ENCODE results near the gene ANGPTL7. TPM values are rescaled to one million over a fixed set of nuclear protein-coding genes. Genes with fewer than 3 reads are reported as not detected.

The ANGPTL7 gene
- total RNA-seq, 2 donors from 2014 or later, result not detected

GRCh38 chr1:11198257-11198656 lies 9.1 kb downstream of the ANGPTL7 start:
- no peak for ATAC-seq
- no peak overlapping the region for H3K4me3 Mint-ChIP-seq
- no peak for DNase-seq (ENCODE audit: low spot score)
- H3K36me3 Mint-ChIP-seq, result peaks cover 28% of the 10 kb centered on the region
- H3K27me3 Mint-ChIP-seq, result no peaks in the 10 kb centered on the region
- no peaks in the 10 kb centered on the region for H3K4me1 Mint-ChIP-seq (ENCODE audit: low read depth in 2 of 2)
- H3K9me3 Mint-ChIP-seq, result no peaks in the 10 kb centered on the region
- H3K27ac Mint-ChIP-seq, result peak overlapping the region in 1 of 2 donors; percentile 10

GRCh38 chr1:11198851-11199594 lies 9.9 kb downstream of the ANGPTL7 start:
- no peak for ATAC-seq
- H3K4me1 Mint-ChIP-seq (ENCODE audit: low read depth in 2 of 2), result no peaks in the 10 kb centered on the region

GRCh38 chr1:11204396-11205190 lies 15.4 kb downstream of the ANGPTL7 start:
- Mint-ChIP-seq H3K27me3 (no peaks in the 10 kb centered on the region), H3K9me3 (no peaks in the 10 kb centered on the region), H3K4me1 (ENCODE audit: low read depth in 2 of 2) (no peaks in the 10 kb centered on the region), H3K27ac (no peak overlapping the region), H3K4me3 (no peak overlapping the region), H3K36me3 (peaks cover 5% of the 10 kb centered on the region)
- ATAC-seq, result no peak
- no peak for DNase-seq (ENCODE audit: low spot score)

More at GRCh38 chr1:11198851-11199594, 9.9 kb downstream of the ANGPTL7 start:
- H3K27me3 Mint-ChIP-seq, result no peaks in the 10 kb centered on the region
- peak overlapping the region in 1 of 2 donors; percentile 10 for H3K27ac Mint-ChIP-seq
- H3K9me3 Mint-ChIP-seq, result no peaks in the 10 kb centered on the region
- peaks cover 32% of the 10 kb centered on the region for H3K36me3 Mint-ChIP-seq
- no peak overlapping the region for H3K4me3 Mint-ChIP-seq
- no peak for DNase-seq (ENCODE audit: low spot score)

GRCh38 chr1:11207898-11208611 lies 18.9 kb downstream of the ANGPTL7 start:
- H3K36me3 Mint-ChIP-seq, result peaks cover 29% of the 10 kb centered on the region
- no peaks in the 10 kb centered on the region for H3K9me3 Mint-ChIP-seq
- DNase-seq (ENCODE audit: low spot score) (no peak), ATAC-seq (no peak)
- H3K27ac Mint-ChIP-seq, result no peak overlapping the region
- no peaks in the 10 kb centered on the region for H3K4me1 Mint-ChIP-seq (ENCODE audit: low read depth in 2 of 2)
- H3K27me3 Mint-ChIP-seq, result no peaks in the 10 kb centered on the region
- no peak overlapping the region for H3K4me3 Mint-ChIP-seq

GRCh38 chr1:11211461-11211860 lies 22.3 kb downstream of the ANGPTL7 start:
- H3K36me3 Mint-ChIP-seq, result peaks cover 39% of the 10 kb centered on the region
- ATAC-seq (no peak), DNase-seq (ENCODE audit: low spot score) (no peak)
- H3K27ac Mint-ChIP-seq, result no peak overlapping the region
- no peaks in the 10 kb centered on the region for H3K9me3 Mint-ChIP-seq
- H3K4me1 Mint-ChIP-seq (ENCODE audit: low read depth in 2 of 2), result no peaks in the 10 kb centered on the region
- H3K27me3 Mint-ChIP-seq, result no peaks in the 10 kb centered on the region
- no peak overlapping the region for H3K4me3 Mint-ChIP-seq

- DNase-seq (ENCODE audit: low spot score) (no peak), ATAC-seq (no peak)
- no peaks in the 10 kb centered on the region for H3K9me3 Mint-ChIP-seq
- H3K4me3 Mint-ChIP-seq, result no peak overlapping the region
- H3K36me3 Mint-ChIP-seq, result peaks cover 39% of the 10 kb centered on the region
- no peaks in the 10 kb centered on the region for H3K4me1 Mint-ChIP-seq (ENCODE audit: low read depth in 2 of 2)
- H3K27ac Mint-ChIP-seq, result no peak overlapping the region
- no peaks in the 10 kb centered on the region for H3K27me3 Mint-ChIP-seq
Observed at GRCh38 chr1:11211925-11212587, 22.9 kb downstream of the ANGPTL7 start.

GRCh38 chr1:11214698-11215380 lies 25.7 kb downstream of the ANGPTL7 start:
- Mint-ChIP-seq H3K4me1 (ENCODE audit: low read depth in 2 of 2) (no peaks in the 10 kb centered on the region), H3K4me3 (no peak overlapping the region), H3K9me3 (no peaks in the 10 kb centered on the region), H3K27ac (no peak overlapping the region), H3K36me3 (peaks cover 39% of the 10 kb centered on the region), H3K27me3 (no peaks in the 10 kb centered on the region)
- DNase-seq (ENCODE audit: low spot score) (no peak), ATAC-seq (no peak)

GRCh38 chr1:11215381-11216005 lies 26.3 kb downstream of the ANGPTL7 start:
- no peak for DNase-seq (ENCODE audit: low spot score)
- Mint-ChIP-seq H3K9me3 (no peaks in the 10 kb centered on the region), H3K36me3 (peaks cover 40% of the 10 kb centered on the region), H3K27me3 (no peaks in the 10 kb centered on the region), H3K4me1 (ENCODE audit: low read depth in 2 of 2) (no peaks in the 10 kb centered on the region), H3K4me3 (no peak overlapping the region), H3K27ac (no peak overlapping the region)
- no peak for ATAC-seq

GRCh38 chr1:11216074-11216473 lies 26.9 kb downstream of the ANGPTL7 start:
- no peak overlapping the region for H3K4me3 Mint-ChIP-seq
- no peaks in the 10 kb centered on the region for H3K9me3 Mint-ChIP-seq
- DNase-seq (ENCODE audit: low spot score) (no peak), ATAC-seq (no peak)
- no peak overlapping the region for H3K27ac Mint-ChIP-seq
- H3K4me1 Mint-ChIP-seq (ENCODE audit: low read depth in 2 of 2), result no peaks in the 10 kb centered on the region
- no peaks in the 10 kb centered on the region for H3K27me3 Mint-ChIP-seq
- peaks cover 36% of the 10 kb centered on the region for H3K36me3 Mint-ChIP-seq

- H3K27ac Mint-ChIP-seq, result peak overlapping the region in 1 of 2 donors; percentile 34
- H3K4me1 Mint-ChIP-seq (ENCODE audit: low read depth in 2 of 2), result peaks cover 4 to 10% of the 10 kb centered on the region in 2 donors
- ATAC-seq (no peak), DNase-seq (ENCODE audit: low spot score) (no peak)
- H3K9me3 Mint-ChIP-seq, result no peaks in the 10 kb centered on the region
- H3K4me3 Mint-ChIP-seq, result no peak overlapping the region
- peaks cover 45% of the 10 kb centered on the region for H3K36me3 Mint-ChIP-seq
- no peaks in the 10 kb centered on the region for H3K27me3 Mint-ChIP-seq
Observed at GRCh38 chr1:11227106-11228077, 38.2 kb downstream of the ANGPTL7 start.

GRCh38 chr1:11229203-11229602 lies 40.0 kb downstream of the ANGPTL7 start:
- Mint-ChIP-seq H3K4me1 (ENCODE audit: low read depth in 2 of 2) (peaks cover 4 to 7% of the 10 kb centered on the region in 2 donors), H3K36me3 (peaks cover 46% of the 10 kb centered on the region), H3K27ac (no peak overlapping the region), H3K4me3 (no peak overlapping the region), H3K9me3 (no peaks in the 10 kb centered on the region), H3K27me3 (no peaks in the 10 kb centered on the region)
- DNase-seq (ENCODE audit: low spot score) (no peak), ATAC-seq (no peak)

- peaks cover 28% of the 10 kb centered on the region for H3K36me3 Mint-ChIP-seq
Observed at GRCh38 chr1:11233208-11233607, 44.1 kb downstream of the ANGPTL7 start.

More at GRCh38 chr1:11233208-11233607, 44.1 kb downstream of the ANGPTL7 start:
- H3K4me1 Mint-ChIP-seq (ENCODE audit: low read depth in 2 of 2), result no peaks in the 10 kb centered on the region
- no peaks in the 10 kb centered on the region for H3K27me3 Mint-ChIP-seq
- DNase-seq (ENCODE audit: low spot score), result no peak
- H3K27ac Mint-ChIP-seq, result no peak overlapping the region
- no peak overlapping the region for H3K4me3 Mint-ChIP-seq
- no peak for ATAC-seq
- H3K9me3 Mint-ChIP-seq, result no peaks in the 10 kb centered on the region
